Neutrophil (primary cell): Measurements from ENCODE around the gene C14orf39.

Experiments used
- H3K27ac ChIP-seq: fragments of 200-600 bp; sonication (generic); 2 replicates; pipeline ENCODE4 v1.5.1; 2016; ENCODE audit warnings: mild to moderate bottlenecking, moderate library complexity
- H3K27me3 ChIP-seq: fragments of 200-600 bp; sonication (generic); 2 replicates; pipeline ENCODE4 v1.6.0; 2016; ENCODE audit warnings: mild to moderate bottlenecking
- H3K36me3 ChIP-seq: fragments of 200-600 bp; sonication (generic); 2 replicates; pipeline ENCODE4 v1.5.1; 2017
- H3K4me1 ChIP-seq, 2 experiments: fragments of 200-600 bp in 1 of 2; sonication (generic) in 1 of 2; 1 replicate in 1 of 2; 2 replicates in 1 of 2; pipeline versions ENCODE4 v1.5.1 to v1.6.1; 2013 to 2016; ENCODE audit warnings: low read depth in 1 of 2, low read length in 1 of 2, mild to moderate bottlenecking in 1 of 2, moderate library complexity in 1 of 2; ENCODE audit not compliant: control insufficient read depth in 1 of 2, insufficient read depth in 1 of 2
- H3K4me3 ChIP-seq, 2 experiments: fragments of 200-600 bp in 1 of 2; sonication (generic) in 1 of 2; 1 replicate in 1 of 2; 2 replicates in 1 of 2; pipeline ENCODE4 v1.5.1; 2013 to 2016; ENCODE audit warnings: low read depth in 1 of 2, low read length in 1 of 2, mild to moderate bottlenecking in 1 of 2, moderate library complexity in 1 of 2
- H3K9me3 ChIP-seq: fragments of 200-600 bp; sonication (generic); 2 replicates; pipeline ENCODE4 v1.5.1; 2016
- CTCF ChIP-seq: fragments of 200-600 bp; sonication (generic); IDR thresholded peaks from 2 replicates; pipeline ENCODE4 v1.5.1; 2016; ENCODE audit warnings: antibody characterized with exemption

The C14orf39 gene

GRCh38 chr14:60505448-60505847 lies 19.6 kb upstream of the C14orf39 start:
- TF ChIP-seq CTCF: no peak
- Histone ChIP-seq H3K9me3 (no peaks in the 10 kb centered on the region), H3K27ac (no peak overlapping the region), H3K36me3 (no peaks in the 10 kb centered on the region), H3K4me1 (no peaks in the 10 kb centered on the region), H3K27me3 (peaks cover 99% of the 10 kb centered on the region), H3K4me3 (no peak overlapping the region)

GRCh38 chr14:60502541-60502940 lies 16.7 kb upstream of the C14orf39 start:
- no peak overlapping the region for H3K27ac ChIP-seq
- no peak overlapping the region for H3K4me3 ChIP-seq
- peaks cover 95% of the 10 kb centered on the region for H3K27me3 ChIP-seq
- no peak for TF ChIP-seq CTCF
- H3K36me3 ChIP-seq: no peaks in the 10 kb centered on the region
- H3K4me1 ChIP-seq: no peaks in the 10 kb centered on the region
- no peaks in the 10 kb centered on the region for H3K9me3 ChIP-seq

GRCh38 chr14:60495946-60496345 lies 10.1 kb upstream of the C14orf39 start:
- Histone ChIP-seq H3K4me3 (no peak overlapping the region), H3K27ac (no peak overlapping the region), H3K4me1 (no peaks in the 10 kb centered on the region), H3K27me3 (peaks cover 59% of the 10 kb centered on the region), H3K36me3 (no peaks in the 10 kb centered on the region), H3K9me3 (no peaks in the 10 kb centered on the region)
- TF ChIP-seq CTCF: no peak

- H3K9me3 ChIP-seq: no peaks in the 10 kb centered on the region
- no peak overlapping the region for H3K4me3 ChIP-seq
- H3K36me3 ChIP-seq: no peaks in the 10 kb centered on the region
- H3K27me3 ChIP-seq: peaks cover 67% of the 10 kb centered on the region
- no peak for TF ChIP-seq CTCF
- H3K27ac ChIP-seq: no peak overlapping the region
- H3K4me1 ChIP-seq: no peaks in the 10 kb centered on the region
These were observed 4.4 kb upstream of the C14orf39 start for GRCh38 chr14:60490270-60490669.

- no peak overlapping the region for H3K4me3 ChIP-seq
- H3K27me3 ChIP-seq: peaks cover 77% of the 10 kb centered on the region
- H3K27ac ChIP-seq: no peak overlapping the region
- H3K9me3 ChIP-seq: no peaks in the 10 kb centered on the region
- TF ChIP-seq CTCF: no peak
- H3K4me1 ChIP-seq: no peaks in the 10 kb centered on the region
- no peaks in the 10 kb centered on the region for H3K36me3 ChIP-seq
These were observed 2.3 kb upstream of the C14orf39 start for GRCh38 chr14:60488175-60488574.

GRCh38 chr14:60487211-60487610 lies 1.3 kb upstream of the C14orf39 start:
- no peaks in the 10 kb centered on the region for H3K4me1 ChIP-seq
- peaks cover 87% of the 10 kb centered on the region for H3K27me3 ChIP-seq
- H3K9me3 ChIP-seq: no peaks in the 10 kb centered on the region
- no peak overlapping the region for H3K4me3 ChIP-seq
- no peak overlapping the region for H3K27ac ChIP-seq
- TF ChIP-seq CTCF: no peak
- no peaks in the 10 kb centered on the region for H3K36me3 ChIP-seq
